Measurements from ENCODE around the gene KRTAP10-11. TPM values are rescaled to one million over a fixed set of nuclear protein-coding genes. Genes with fewer than 3 reads are reported as not detected.
A peak's percentile ranks its signal among the peaks of the same experiment; 100 is the strongest.
"Not testable (repeated sequence)": the region's sequence is repeated elsewhere in the genome, so short reads cannot be mapped to it uniquely, and the experiment has no call there.

Gene KRTAP10-11
- total RNA-seq, 2 experiments from 2014 or later: not detected

DNA sequence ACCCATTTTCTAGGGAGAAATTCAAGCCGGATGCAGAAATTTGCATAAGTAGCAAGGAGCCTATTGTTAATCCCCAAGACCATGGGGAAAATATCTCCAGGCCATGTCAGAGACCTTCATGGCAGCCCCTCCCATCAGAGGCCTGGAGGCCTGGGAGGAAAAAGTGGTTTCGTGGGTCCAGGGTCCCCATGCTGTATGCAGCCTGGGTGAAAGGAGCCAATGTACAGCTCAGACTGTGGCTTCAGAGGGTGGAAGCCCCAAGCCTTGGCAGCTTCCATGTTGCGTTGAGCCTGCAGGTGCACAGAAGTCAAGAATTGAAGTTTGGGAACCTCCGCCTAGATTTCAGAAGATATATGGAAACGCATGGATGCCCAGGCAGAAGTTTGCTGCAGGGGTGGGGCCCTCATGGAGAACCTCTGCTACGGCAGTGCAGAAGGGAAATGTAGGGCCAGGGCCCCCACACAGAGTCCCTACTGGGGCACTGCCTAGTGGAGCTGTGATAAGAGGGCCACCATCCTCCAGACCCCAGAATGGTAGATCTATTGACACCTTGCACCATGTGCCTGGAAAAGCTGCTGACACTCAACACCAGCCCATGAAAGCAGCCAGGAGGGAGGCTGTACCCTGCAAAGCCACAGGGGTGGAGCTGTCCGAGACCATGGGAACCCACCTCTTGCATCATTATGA is 35.9 kb upstream of the KRTAP10-11 start:
- H3K4me3 Mint-ChIP-seq; intact Hi-C loops (cut with micrococcal nuclease); H3K27me3 Mint-ChIP-seq (ENCODE audit: low read depth); H3K27ac Mint-ChIP-seq; H3K4me1 Mint-ChIP-seq (ENCODE audit: low read depth); DNase-seq; CTCF ChIA-PET; H3K36me3 Mint-ChIP-seq (ENCODE audit: low read depth): not testable (repeated sequence)
- H3K9me3 Mint-ChIP-seq: peaks cover 20% of the 10 kb centered on the region

DNA sequence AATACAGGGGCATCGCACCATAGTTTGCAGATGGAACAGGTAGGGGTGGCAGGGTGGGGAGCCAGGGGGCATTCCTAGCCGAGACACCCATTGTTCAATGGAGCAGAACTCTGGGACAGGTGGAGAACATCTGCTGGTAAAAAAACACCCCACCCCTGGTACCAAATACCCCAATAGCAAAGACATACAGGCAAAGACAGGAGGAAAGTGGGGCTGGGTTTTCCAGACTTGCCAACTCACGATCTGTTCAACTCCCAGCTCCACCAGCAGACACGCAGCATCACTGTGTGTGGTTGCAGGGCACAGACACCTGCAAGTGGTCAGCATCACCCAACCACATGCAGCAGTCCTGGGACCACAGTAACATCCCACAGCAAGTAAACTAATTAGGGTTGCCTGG is 34.7 kb upstream of the KRTAP10-11 start:
- intact Hi-C loops (cut with micrococcal nuclease): no loop called here
- no peaks in the 10 kb centered on the region for H3K36me3 Mint-ChIP-seq (ENCODE audit: low read depth)
- no peak for DNase-seq
- H3K4me1 Mint-ChIP-seq (ENCODE audit: low read depth): peaks cover 10% of the 10 kb centered on the region
- H3K27me3 Mint-ChIP-seq (ENCODE audit: low read depth): no peaks in the 10 kb centered on the region
- CTCF ChIA-PET: no interaction called here
- H3K4me3 Mint-ChIP-seq: no peak overlapping the region
- H3K9me3 Mint-ChIP-seq: peaks cover 20% of the 10 kb centered on the region
- no peak overlapping the region for H3K27ac Mint-ChIP-seq

DNA sequence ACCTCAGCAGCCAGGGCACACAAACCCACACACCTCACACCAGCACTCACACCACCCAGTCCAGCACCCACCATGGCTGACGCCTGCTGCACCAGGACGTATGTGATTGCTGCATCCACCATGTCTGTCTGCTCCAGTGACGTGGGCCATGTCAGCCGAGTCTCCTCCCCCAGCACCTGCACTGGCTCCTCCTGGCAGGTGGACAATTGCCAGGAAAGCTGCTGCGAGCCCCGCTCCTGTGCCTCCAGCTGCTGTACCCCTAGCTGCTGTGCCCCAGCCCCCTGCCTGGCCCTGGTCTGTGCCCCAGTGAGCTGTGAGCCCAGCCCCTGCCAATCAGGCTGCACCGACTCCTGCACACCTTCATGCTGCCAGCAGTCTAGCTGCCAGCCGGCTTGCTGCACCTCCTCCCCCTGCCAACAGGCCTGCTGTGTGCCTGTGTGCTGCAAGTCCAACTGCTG is 34.2 kb upstream of the KRTAP10-11 start, which contains the start of gene KRTAP10-8:
TSS of gene KRTAP10-8 (plus strand) at position 51 of the 458 bp plus-strand sequence. CDS start at position 73, 22 bp downstream.
- Mint-ChIP-seq H3K9me3 (peaks cover 20% of the 10 kb centered on the region), H3K27me3 (ENCODE audit: low read depth) (no peaks in the 10 kb centered on the region), H3K36me3 (ENCODE audit: low read depth) (no peaks in the 10 kb centered on the region), H3K4me3 (no peak within 1 kb of the TSS), H3K27ac (no peak within 1 kb of the TSS), H3K4me1 (ENCODE audit: low read depth) (peaks cover 15% of the 10 kb centered on the region)
- intact Hi-C loops (cut with micrococcal nuclease): no loop called here
- CTCF ChIA-PET: interaction anchor here (0.7 kb wide), 1 partner anchor 17 kb away, joined by 3 read pairs; no protein-coding TSS in a partner anchor
- DNase-seq: no peak

DNA sequence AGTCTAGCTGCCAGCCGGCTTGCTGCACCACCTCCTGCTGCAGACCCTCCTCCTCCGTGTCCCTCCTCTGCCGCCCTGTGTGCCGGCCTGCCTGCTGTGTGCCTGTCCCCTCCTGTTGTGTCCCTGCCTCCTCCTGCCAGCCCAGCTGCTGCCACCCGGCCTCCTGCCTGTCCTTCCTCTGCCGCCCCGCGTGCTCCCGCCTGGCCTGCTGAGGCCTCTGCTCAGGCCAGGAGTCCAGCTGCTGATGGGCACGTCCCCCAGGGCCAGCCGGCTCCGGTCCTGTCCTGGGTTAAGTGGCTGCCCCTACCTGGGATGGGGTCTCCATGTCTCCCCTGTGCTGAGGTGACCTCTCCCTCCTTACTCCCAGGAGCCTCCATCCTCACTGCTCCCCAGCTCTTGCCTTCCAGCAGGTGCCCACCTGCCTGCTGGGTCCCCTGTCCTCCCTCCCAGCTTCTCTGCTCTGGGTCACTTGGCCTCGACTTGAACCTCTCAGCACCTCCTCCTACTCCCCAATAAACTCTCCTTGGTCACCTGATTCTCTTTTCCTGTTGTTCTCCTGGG is 33.5 kb upstream of the KRTAP10-11 start:
- Mint-ChIP-seq H3K9me3 (peaks cover 20% of the 10 kb centered on the region), H3K27me3 (ENCODE audit: low read depth) (no peaks in the 10 kb centered on the region), H3K4me1 (ENCODE audit: low read depth) (peaks cover 19% of the 10 kb centered on the region), H3K36me3 (ENCODE audit: low read depth) (no peaks in the 10 kb centered on the region), H3K27ac (no peak overlapping the region), H3K4me3 (no peak overlapping the region)
- DNase-seq: no peak
- intact Hi-C loops (cut with micrococcal nuclease): no loop called here
- CTCF ChIA-PET: interaction anchor here (0.7 kb wide), 1 partner anchor 16 kb away, joined by 3 read pairs; no protein-coding TSS in a partner anchor

DNA sequence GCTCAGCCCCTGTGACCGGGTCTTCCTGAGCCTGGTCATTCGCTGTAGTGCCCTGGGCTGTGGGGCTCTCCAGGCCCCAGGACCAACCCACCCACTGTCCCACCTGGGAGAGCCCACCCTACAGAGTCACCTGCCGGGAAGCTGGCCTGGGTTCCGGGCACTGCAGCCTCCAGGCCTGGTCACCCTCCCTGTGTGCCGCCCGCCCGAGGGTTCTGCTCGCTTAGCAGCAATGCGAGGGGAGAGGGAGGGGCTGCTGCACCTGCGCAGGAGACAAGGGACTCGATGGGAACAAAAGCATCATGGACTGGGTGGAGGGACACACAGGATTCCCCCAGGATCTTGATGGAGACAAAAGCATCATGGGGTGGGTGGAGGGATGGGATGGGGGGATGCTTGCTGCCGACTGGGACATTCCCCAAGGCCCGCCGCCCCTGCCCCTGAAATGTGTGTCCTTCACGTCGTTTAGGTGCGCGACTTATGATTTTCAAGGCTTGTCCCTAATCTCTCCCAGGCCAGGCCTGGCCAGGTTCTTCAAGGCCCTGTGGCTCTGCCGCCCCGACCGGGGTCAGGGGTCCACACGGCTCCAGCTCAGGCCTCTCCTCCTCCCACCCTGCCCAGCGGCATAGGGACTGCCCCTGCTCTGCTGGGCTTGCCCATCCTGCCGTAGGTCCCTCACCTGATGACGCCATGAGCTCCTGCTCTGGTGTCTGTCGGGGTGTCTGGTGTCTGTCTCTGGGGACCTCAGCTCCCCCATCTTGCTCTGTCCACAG is 32.6 kb upstream of the KRTAP10-11 start:
- peaks cover 25% of the 10 kb centered on the region for H3K4me1 Mint-ChIP-seq (ENCODE audit: low read depth)
- H3K27ac Mint-ChIP-seq: no peak overlapping the region
- H3K36me3 Mint-ChIP-seq (ENCODE audit: low read depth): no peaks in the 10 kb centered on the region
- no peaks in the 10 kb centered on the region for H3K27me3 Mint-ChIP-seq (ENCODE audit: low read depth)
- H3K9me3 Mint-ChIP-seq: peaks cover 23% of the 10 kb centered on the region
- no peak for DNase-seq
- CTCF ChIA-PET: no interaction called here
- intact Hi-C loops (cut with micrococcal nuclease): no loop called here
- no peak overlapping the region for H3K4me3 Mint-ChIP-seq

DNA sequence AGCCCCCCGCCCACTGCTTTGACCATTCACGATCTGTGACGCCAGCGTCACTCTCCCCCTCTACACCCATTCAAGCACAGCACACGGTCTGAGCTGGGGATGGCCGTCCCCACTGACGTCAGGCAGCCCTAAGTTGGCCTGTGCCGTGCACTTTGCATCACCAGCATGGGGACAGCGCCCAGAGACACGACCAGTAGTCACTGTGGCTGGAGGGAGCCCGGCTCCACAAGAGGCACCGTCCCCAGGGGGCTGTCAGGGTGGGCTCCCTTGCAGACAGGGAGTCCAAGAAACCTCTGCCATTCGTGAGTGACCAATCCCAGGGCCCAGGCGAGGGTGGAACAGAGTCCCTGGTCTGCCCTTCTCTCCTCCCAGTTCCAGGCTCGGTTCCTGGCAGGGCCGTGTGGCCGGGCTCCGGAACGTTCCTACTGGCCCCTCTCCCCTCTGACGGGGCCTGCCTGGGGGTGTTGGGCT is 32.0 kb upstream of the KRTAP10-11 start:
- Mint-ChIP-seq H3K4me1 (ENCODE audit: low read depth) (peaks cover 31% of the 10 kb centered on the region), H3K9me3 (peaks cover 24% of the 10 kb centered on the region), H3K27me3 (ENCODE audit: low read depth) (no peaks in the 10 kb centered on the region), H3K27ac (no peak overlapping the region), H3K36me3 (ENCODE audit: low read depth) (peaks cover 3% of the 10 kb centered on the region), H3K4me3 (no peak overlapping the region)
- CTCF ChIA-PET: no interaction called here
- DNase-seq: no peak
- intact Hi-C loops (cut with micrococcal nuclease): no loop called here

DNA sequence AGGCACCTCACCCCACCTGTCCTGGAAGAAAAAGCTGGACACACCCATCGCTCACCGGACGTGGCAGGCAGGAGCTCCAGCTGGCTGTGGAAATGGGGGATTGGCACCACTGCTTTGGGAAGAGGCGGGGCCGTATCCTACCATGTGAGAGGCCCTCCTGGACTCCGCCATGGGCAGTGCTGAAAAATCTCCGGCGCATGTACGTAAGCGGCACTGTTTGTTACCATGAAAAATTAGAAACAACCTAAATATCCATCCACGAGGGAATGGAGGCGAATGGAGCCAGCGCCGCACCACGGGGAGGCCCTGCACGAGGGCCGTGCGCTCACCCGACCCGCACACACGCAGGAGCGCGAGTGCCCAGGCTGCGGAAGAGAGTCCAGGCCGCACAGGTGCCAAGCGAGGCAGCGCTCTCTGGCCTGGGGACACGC is 31.2 kb upstream of the KRTAP10-11 start:
- H3K27me3 Mint-ChIP-seq (ENCODE audit: low read depth): no peaks in the 10 kb centered on the region
- peaks cover 38% of the 10 kb centered on the region for H3K4me1 Mint-ChIP-seq (ENCODE audit: low read depth)
- CTCF ChIA-PET: interaction anchor here (0.7 kb wide), 1 partner anchor 342 kb away, joined by 3 read pairs; no protein-coding TSS in a partner anchor
- peaks cover 24% of the 10 kb centered on the region for H3K9me3 Mint-ChIP-seq
- H3K27ac Mint-ChIP-seq: no peak overlapping the region
- DNase-seq: no peak
- peaks cover 9% of the 10 kb centered on the region for H3K36me3 Mint-ChIP-seq (ENCODE audit: low read depth)
- intact Hi-C loops (cut with micrococcal nuclease): no loop called here
- no peak overlapping the region for H3K4me3 Mint-ChIP-seq

DNA sequence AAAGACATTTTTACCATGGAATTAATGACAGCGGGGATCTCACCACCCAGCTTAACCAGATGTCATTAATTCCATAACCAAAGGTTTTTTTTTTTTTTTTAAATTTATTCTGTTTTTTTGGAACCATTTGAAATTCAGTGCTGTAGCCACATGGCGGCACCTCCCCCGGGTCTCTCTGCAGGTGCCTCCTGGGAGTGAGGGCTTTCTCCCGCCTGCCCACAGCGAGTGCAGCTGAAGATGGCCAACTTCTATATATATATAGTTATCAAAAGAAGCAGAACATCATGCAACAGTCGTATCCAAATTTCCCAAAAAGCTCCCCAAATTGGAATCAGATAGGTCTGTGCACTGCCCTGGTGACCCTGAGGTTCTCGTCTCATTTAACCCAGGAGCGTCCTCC is 30.7 kb upstream of the KRTAP10-11 start:
- DNase-seq: no peak
- Mint-ChIP-seq H3K27ac (no peak overlapping the region), H3K4me3 (no peak overlapping the region), H3K36me3 (ENCODE audit: low read depth) (peaks cover 12% of the 10 kb centered on the region), H3K9me3 (peaks cover 23% of the 10 kb centered on the region), H3K4me1 (ENCODE audit: low read depth) (peaks cover 38% of the 10 kb centered on the region), H3K27me3 (ENCODE audit: low read depth) (no peaks in the 10 kb centered on the region)
- CTCF ChIA-PET: interaction anchor here (0.7 kb wide), 1 partner anchor 341 kb away, joined by 3 read pairs; no protein-coding TSS in a partner anchor
- intact Hi-C loops (cut with micrococcal nuclease): no loop called here

DNA sequence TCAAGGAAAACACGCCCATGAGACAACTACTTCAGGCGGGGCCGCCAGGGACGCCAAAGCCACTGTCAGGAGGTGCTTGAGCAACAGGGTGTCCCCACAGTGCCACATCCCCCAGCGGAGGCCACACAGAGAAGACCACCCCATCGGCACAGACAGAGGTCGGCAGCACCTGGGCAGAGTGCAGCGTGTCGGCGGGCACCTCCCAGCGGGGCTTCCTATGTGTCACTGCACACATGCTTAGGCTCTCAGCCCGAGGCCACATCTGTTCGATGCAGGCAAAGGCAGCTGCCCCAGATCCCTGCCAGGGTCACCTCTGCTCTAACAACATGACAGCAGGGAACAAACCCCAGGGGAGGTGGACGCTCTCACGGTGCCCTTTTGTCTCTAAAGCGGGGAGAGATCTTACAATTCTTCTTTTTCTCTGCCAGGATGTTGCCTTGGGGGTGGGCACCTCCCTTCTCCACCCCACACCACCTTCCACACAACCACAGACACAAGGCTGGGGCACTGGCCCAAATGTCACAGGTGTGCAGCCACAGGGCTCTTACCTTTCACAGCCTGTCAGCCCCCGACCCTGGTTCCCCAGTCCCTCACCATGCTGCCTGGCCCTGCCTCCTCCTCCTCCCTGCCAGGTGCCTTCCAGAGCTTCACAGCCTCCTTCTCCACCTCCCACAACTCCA is 30.2 kb upstream of the KRTAP10-11 start:
- DNase-seq: no peak
- peaks cover 16% of the 10 kb centered on the region for H3K36me3 Mint-ChIP-seq (ENCODE audit: low read depth)
- CTCF ChIA-PET: interaction anchor here (1.1 kb wide), 1 partner anchor 521 kb away, joined by 3 read pairs; no protein-coding TSS in a partner anchor

DNA sequence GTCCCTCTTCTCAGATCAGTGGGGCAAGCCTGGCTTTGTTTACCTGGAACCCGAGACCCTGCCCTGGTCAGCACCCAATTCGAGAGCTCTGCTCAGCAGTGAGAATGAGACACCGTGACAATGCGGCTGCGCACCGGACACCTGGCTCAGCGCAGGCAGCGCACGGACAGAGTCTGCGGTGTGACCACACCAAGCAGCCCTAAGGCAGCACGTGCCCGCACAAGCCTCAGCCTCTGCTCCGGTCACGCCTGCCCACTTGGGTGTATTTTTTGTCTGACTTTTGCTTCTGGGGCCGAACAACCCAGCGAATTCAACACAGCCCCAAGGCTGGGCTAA is 29.7 kb upstream of the KRTAP10-11 start:
- Mint-ChIP-seq H3K36me3 (ENCODE audit: low read depth) (peaks cover 16% of the 10 kb centered on the region), H3K27ac (no peak overlapping the region), H3K9me3 (peaks cover 23% of the 10 kb centered on the region), H3K4me1 (ENCODE audit: low read depth) (peaks cover 40% of the 10 kb centered on the region), H3K27me3 (ENCODE audit: low read depth) (no peaks in the 10 kb centered on the region), H3K4me3 (no peak overlapping the region)
- DNase-seq: no peak
- CTCF ChIA-PET: interaction anchor here (1.1 kb wide), 1 partner anchor 521 kb away, joined by 3 read pairs; no protein-coding TSS in a partner anchor
- intact Hi-C loops (cut with micrococcal nuclease): no loop called here

More for the DNA sequence above, 30.2 kb upstream of the KRTAP10-11 start:
- H3K27ac Mint-ChIP-seq: no peak overlapping the region
- peaks cover 40% of the 10 kb centered on the region for H3K4me1 Mint-ChIP-seq (ENCODE audit: low read depth)
- H3K4me3 Mint-ChIP-seq: no peak overlapping the region
- H3K9me3 Mint-ChIP-seq: peaks cover 26% of the 10 kb centered on the region
- intact Hi-C loops (cut with micrococcal nuclease): no loop called here
- no peaks in the 10 kb centered on the region for H3K27me3 Mint-ChIP-seq (ENCODE audit: low read depth)

DNA sequence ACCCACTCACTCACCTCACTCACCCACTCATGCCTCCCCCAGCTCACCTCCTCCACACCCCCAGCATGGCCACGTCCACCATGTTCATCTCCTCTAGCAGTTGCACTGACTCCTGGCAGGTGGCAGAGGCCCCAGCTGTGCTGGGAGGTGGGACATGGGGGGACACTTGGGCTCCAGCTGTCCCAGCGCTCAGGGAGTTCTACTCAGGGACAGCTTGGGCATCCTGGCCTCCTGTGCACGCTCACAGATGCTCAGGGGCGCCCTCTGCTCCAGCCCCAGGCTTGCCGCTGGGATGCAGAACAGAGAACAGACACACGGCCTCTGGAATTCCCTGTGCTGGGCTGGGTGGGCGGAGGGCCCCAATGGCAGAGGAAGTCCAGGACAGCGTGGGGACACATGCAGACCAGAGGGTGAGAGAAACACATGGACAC is 29.1 kb upstream of the KRTAP10-11 start:
- peak overlapping the region; percentile 31 for H3K27ac Mint-ChIP-seq
- H3K36me3 Mint-ChIP-seq (ENCODE audit: low read depth): peaks cover 16% of the 10 kb centered on the region
- no peaks in the 10 kb centered on the region for H3K27me3 Mint-ChIP-seq (ENCODE audit: low read depth)
- H3K9me3 Mint-ChIP-seq: peaks cover 25% of the 10 kb centered on the region
- CTCF ChIA-PET: interaction anchor here (1.1 kb wide), 1 partner anchor 520 kb away, joined by 3 read pairs; no protein-coding TSS in a partner anchor
- DNase-seq: no peak
- no peak overlapping the region for H3K4me3 Mint-ChIP-seq
- intact Hi-C loops (cut with micrococcal nuclease): no loop called here
- H3K4me1 Mint-ChIP-seq (ENCODE audit: low read depth): peaks cover 40% of the 10 kb centered on the region

DNA sequence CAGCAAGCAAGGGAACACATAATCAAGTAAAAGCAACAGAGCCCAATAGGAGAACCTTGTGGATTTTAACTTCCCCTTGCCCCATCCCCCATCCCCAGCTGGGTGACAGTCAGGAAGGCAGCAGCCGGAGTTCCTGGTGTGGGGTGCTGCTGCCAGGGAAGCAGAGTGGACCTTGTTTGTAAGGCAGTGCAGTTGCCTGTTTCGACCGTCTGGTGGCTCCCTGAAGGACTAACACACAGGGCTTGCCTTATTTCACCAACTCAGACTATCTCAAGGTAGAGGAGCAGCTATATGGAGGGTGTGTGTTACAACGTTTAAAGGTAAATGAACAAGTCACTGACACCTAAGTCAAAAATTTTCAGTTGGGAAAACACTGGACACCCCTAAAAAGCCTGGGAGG is 27.7 kb upstream of the KRTAP10-11 start:
- no peaks in the 10 kb centered on the region for H3K27me3 Mint-ChIP-seq (ENCODE audit: low read depth)
- peak overlapping the region; percentile 93 for H3K27ac Mint-ChIP-seq
- H3K36me3 Mint-ChIP-seq (ENCODE audit: low read depth): peaks cover 16% of the 10 kb centered on the region
- peaks cover 33% of the 10 kb centered on the region for H3K9me3 Mint-ChIP-seq
- peaks cover 40% of the 10 kb centered on the region for H3K4me1 Mint-ChIP-seq (ENCODE audit: low read depth)
- H3K4me3 Mint-ChIP-seq: peak overlapping the region; percentile 53
- CTCF ChIA-PET: interaction anchor here (0.7 to 1.2 kb wide), 4 partner anchors 33 to 183 kb away, joined by 3 read pairs; partner anchors contain the start of gene UBE2G2
- intact Hi-C loops (cut with micrococcal nuclease): no loop called here
- peak; percentile 18 for DNase-seq

Measured in activated naive CD4-positive, alpha-beta T cell treated with anti-CD3 and anti-CD28 coated beads for 36 hours (primary cell).